ENCODE data around the gene NME5. TPM values are rescaled to one million over a fixed set of nuclear protein-coding genes. Genes with fewer than 3 reads are reported as not detected.

The NME5 gene
- total and polyA plus RNA-seq, 2 of the 8 experiments (the other 6 are each of a cell fraction or from before 2014, with no cell fraction given): 0.48 to 0.89 TPM

DNA sequence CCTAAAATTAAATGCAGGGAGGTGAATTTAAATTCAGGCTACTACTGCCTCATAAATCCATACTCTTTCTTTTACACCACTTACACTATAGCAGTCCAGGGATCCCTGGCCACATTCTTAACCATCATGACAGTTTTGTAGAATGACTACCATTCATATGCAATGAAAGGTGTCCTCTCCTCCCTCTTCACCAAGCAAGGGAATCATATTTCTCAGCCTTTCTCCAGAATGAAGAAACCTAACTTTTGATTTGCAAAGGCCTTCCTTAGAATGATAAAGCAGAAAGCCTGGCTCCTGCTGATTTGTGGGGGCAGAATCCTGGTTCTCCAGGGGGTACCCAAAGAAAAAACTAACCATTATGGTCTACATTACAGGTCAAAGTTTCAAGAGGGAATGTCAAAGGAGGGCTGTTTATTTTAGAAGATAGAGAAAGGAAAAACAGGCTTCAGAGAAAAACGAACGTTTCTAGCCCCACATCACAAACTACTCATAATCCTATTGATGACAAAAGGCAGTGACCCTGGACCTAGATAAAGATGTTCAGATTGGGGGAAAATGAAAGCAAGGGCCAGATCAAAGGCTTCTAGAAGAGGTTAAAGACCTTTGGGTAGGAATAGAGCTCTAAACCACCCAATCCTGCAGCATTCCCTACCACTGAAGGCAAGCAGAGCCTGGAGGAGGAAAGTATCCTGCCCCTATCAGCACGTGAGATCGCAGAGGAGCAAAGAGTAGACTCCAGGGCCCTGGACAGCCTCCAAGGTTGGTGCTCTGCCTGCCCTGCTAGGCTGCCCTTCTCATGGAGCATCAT, 43.9 kb downstream of the NME5 start (continued):
- TF ChIP-seq SUZ12 (IDR thresholded peaks at IDR 0.05; ENCODE audit: low read length) (no peak), SRF (IDR thresholded peaks at IDR 0.05; ENCODE audit: low read depth, low read length) (no peak), BCL11A (IDR thresholded peaks at IDR 0.05; ENCODE audit: low read depth in 2 of 2, low read length in 2 of 2) (no peak), NANOG (IDR thresholded peaks at IDR 0.05; ENCODE audit: insufficient read depth, low read depth, low read length, poor library complexity, severe bottlenecking) (peak; percentile 31), SAP30 (IDR thresholded peaks at IDR 0.05; ENCODE audit: insufficient read depth, insufficient replicate concordance, low read length) (no peak), BRCA1 (IDR thresholded peaks at IDR 0.05; ENCODE audit: low read depth, low read length) (no peak), TBP (IDR thresholded peaks at IDR 0.05; ENCODE audit: low read depth, low read length) (no peak), JUN (IDR thresholded peaks at IDR 0.05; ENCODE audit: low read depth, low read length) (no peak), CREB1 (IDR thresholded peaks at IDR 0.05) (no peak)

All from H1 (cell line).